ENCODE data around the gene SP9. TPM values are rescaled to one million over a fixed set of nuclear protein-coding genes. Genes with fewer than 3 reads are reported as not detected.

SP9 gene
- total and polyA plus RNA-seq, 9 of the 15 experiments (the other 6 are each of a cell fraction or from before 2014, with no cell fraction given): 0.04 to 0.23 (median 0.11) TPM; not detected in 3

- 8% methylated on average over 16 of the region's 16 CpGs for whole genome bisulfite sequencing (ENCODE audit: insufficient coverage, low coverage, missing lambda C conversion rate)
- no peaks in the 10 kb centered on the region for H3K36me3 ChIP-seq (ENCODE audit: control insufficient read depth, insufficient read depth, low read length)
- no peaks in the 10 kb centered on the region for H3K79me2 ChIP-seq (ENCODE audit: control insufficient read depth, insufficient read depth, low read length)
- H2AFZ ChIP-seq (ENCODE audit: low read depth, low read length): no peak overlapping the region
- H3K9me3 ChIP-seq (replicated peaks; ENCODE audit: control insufficient read depth, insufficient read depth, low read depth, low read length): no peaks in the 10 kb centered on the region
- H3K4me2 ChIP-seq (ENCODE audit: insufficient read depth, low read length): no peak overlapping the region
- BruUV-seq (replicated peaks): no TSS peak
- peaks cover 10 to 28% of the 10 kb centered on the region in 2 experiments; a peak in 3 of 5 replicates for H3K4me1 ChIP-seq (replicated peaks in 1 of 2; ENCODE audit: control insufficient read depth in 2 of 2, insufficient read depth in 2 of 2, low read length in 2 of 2)
- H3K9ac ChIP-seq (ENCODE audit: insufficient read depth in 1 of 2, low read depth in 2 of 2, low read length in 2 of 2): no peak overlapping the region
- ATAC-seq: no peak
- peak; percentile 9 for TF ChIP-seq ZFP36 (IDR thresholded peaks at IDR 0.05; ENCODE audit: low read depth, low read length, partially characterized antibody)
- no peak for TF ChIP-seq MIER1 (IDR thresholded peaks at IDR 0.05; ENCODE audit: low read depth)
- no peaks in the 10 kb centered on the region for H3K9me1 ChIP-seq (ENCODE audit: control insufficient read depth, insufficient read depth, low read length)
- H4K20me1 ChIP-seq (replicated peaks; ENCODE audit: control insufficient read depth, insufficient read depth, low read length): peaks cover 8% of the 10 kb centered on the region; the same call in 1 of the 2 replicates
- CTCF ChIA-PET (ENCODE audit: low intra/inter-chr PET ratio): no interaction called here
- H3K27me3 ChIP-seq (ENCODE audit: control insufficient read depth in 2 of 2, insufficient read depth in 2 of 2, low read length in 2 of 2): peaks cover 55 to 57% of the 10 kb centered on the region in 2 experiments
- POLR2A ChIA-PET: no interaction called here
- FAIRE-seq: no peak
- H3K4me3 ChIP-seq: no peak overlapping the region
- H3K27ac ChIP-seq (ENCODE audit: extremely low read depth, low read depth, low read length): no peak overlapping the region
- intact Hi-C loops (cut with micrococcal nuclease): loop anchor here (10.0 kb wide), 1 partner anchor 366 kb away; the partner anchor contains the start of gene SP3
- DNase-seq (ENCODE audit: extremely low read depth in 1 of 4, low spot score in 3 of 4): no peak
- in situ Hi-C loops (cut with MboI): no loop called here
These were observed 3.7 kb upstream of the SP9 start for GRCh38 chr2:174330945-174331594.

DNA sequence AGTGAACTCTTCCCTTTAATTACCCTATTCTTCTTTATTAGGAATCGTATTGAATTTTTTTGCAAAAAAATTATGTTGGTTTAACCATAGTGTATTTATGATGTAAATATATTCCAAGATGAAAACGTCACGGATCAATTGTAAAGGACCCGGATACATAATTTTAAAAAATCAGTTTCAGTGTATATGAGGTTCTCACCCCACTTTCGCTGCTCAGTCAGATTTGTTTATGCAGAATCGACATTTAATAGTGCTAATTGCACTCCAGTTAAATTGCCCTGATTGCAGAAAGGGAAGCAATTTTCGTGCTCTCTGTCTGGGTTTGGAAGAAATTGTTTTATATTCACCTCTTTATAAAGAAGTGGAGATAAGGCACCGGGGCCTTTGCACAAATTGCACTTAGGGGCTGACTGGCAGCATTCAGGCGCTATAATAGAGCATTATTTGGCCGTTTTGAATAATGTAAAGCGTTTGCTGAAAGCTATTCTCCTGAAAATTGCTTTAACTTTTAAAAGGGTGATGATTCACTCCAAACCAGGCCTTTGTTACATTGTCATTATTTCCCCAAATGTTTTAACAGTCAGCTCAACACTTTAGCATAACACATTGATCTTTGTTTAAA, 3.0 kb upstream of the SP9 start:
- Histone ChIP-seq H3K4me3 (no peak overlapping the region), H3K4me1 (replicated peaks in 1 of 2; ENCODE audit: control insufficient read depth in 2 of 2, insufficient read depth in 2 of 2, low read length in 2 of 2) (peaks cover 13 to 28% of the 10 kb centered on the region in 2 experiments; a peak in 3 of 5 replicates), H3K9me1 (ENCODE audit: control insufficient read depth, insufficient read depth, low read length) (no peaks in the 10 kb centered on the region), H3K27ac (ENCODE audit: extremely low read depth, low read depth, low read length) (no peak overlapping the region), H3K27me3 (ENCODE audit: control insufficient read depth in 2 of 2, insufficient read depth in 2 of 2, low read length in 2 of 2) (peaks cover 56 to 64% of the 10 kb centered on the region in 2 experiments), H3K9ac (ENCODE audit: insufficient read depth in 1 of 2, low read depth in 2 of 2, low read length in 2 of 2) (no peak overlapping the region), H3K36me3 (ENCODE audit: control insufficient read depth, insufficient read depth, low read length) (no peaks in the 10 kb centered on the region), H3K9me3 (replicated peaks; ENCODE audit: control insufficient read depth, insufficient read depth, low read depth, low read length) (no peaks in the 10 kb centered on the region), H4K20me1 (replicated peaks; ENCODE audit: control insufficient read depth, insufficient read depth, low read length) (peaks cover 8% of the 10 kb centered on the region; the same call in 1 of the 2 replicates), H2AFZ (ENCODE audit: low read depth, low read length) (no peak overlapping the region), H3K4me2 (ENCODE audit: insufficient read depth, low read length) (no peak overlapping the region), H3K79me2 (ENCODE audit: control insufficient read depth, insufficient read depth, low read length) (no peaks in the 10 kb centered on the region)
- DNase-seq (ENCODE audit: extremely low read depth in 1 of 4, low spot score in 3 of 4) (no peak), ATAC-seq (no peak), FAIRE-seq (no peak)
- peak; percentile 94 for TF ChIP-seq CBX8 (IDR thresholded peaks at IDR 0.05; ENCODE audit: borderline replicate concordance, extremely low read depth, low read depth, low read length, poor library complexity, severe bottlenecking)
- peak; percentile 99 for TF ChIP-seq CBX2 (IDR thresholded peaks at IDR 0.05; ENCODE audit: insufficient read depth, low read length, poor library complexity, severe bottlenecking)
- TF ChIP-seq ZNF395 (CRISPR knock-in tag; IDR thresholded peaks at IDR 0.05): no peak
- 5% methylated on average over 11 of the region's 11 CpGs for WGBS (ENCODE audit: insufficient coverage, low coverage, missing lambda C conversion rate)
- intact Hi-C loops (cut with micrococcal nuclease): loop anchor here (10.0 kb wide), 1 partner anchor 367 kb away; the partner anchor contains the start of gene SP3
- ChIA-PET POLR2A (no interaction called here), CTCF (ENCODE audit: low intra/inter-chr PET ratio) (no interaction called here)
- in situ Hi-C loops (cut with MboI): no loop called here
- no TSS peak for BruUV-seq (replicated peaks)
